TTC549 (cell line): ENCODE results near the gene KREMEN1.

Source experiments
- FAIRE-seq: peaks from 2 replicates; lab custom pipeline; 2012; peaks lifted over from hg19 to GRCh38; lab: Jason Lieb, UNC

Gene KREMEN1

DNA sequence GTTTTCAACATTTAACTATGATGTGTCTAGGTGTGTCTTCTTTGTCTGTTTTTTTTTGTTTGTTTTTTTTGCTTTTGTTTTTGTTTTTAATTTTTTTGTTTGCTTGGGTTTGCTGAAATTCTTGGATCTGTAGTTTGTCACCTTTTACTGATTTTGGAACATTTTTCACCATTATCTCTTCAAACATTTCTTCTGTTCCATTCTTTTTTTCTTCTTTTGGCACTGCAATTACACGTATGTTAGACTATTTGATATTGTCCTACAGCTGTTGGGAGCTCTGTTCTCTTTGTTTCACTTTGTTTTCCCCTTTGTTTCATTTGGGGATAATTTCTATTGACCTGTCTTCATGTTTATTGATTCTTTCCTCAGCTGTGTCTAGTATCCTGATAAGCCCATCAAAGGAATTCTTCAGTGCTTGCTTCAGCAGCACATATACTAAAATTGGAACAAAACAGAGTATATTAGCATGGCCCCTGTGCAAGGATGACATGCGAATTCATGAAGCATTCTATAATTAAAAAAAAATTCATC is 60.8 kb downstream of the KREMEN1 start:
- FAIRE-seq: no peak

DNA sequence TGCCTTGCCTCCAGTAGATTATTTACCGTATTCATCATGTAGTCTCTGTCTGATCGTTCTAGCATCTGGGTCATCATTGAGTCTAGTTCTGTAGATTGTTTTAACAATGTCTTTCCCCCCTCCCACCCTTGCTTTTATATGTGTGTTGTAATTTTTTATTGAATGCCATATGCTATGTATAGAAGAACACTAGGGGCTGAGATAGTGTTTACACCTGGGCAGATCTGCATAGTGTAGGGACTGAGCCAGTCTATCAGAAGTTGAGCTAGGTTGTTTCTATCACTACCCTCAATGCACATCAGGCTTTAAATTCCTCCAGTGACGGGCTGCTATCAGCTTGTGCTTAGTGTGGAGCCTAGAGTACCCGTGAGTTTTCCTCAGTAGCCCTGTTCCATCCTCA is 61.6 kb downstream of the KREMEN1 start:
- FAIRE-seq: no peak

GRCh38 chr22:29136782-29137700 is 64.2 kb downstream of the KREMEN1 start:
- FAIRE-seq: no peak

- FAIRE-seq: no peak
Measured at GRCh38 chr22:29138556-29139305, 65.9 kb downstream of the KREMEN1 start.

DNA sequence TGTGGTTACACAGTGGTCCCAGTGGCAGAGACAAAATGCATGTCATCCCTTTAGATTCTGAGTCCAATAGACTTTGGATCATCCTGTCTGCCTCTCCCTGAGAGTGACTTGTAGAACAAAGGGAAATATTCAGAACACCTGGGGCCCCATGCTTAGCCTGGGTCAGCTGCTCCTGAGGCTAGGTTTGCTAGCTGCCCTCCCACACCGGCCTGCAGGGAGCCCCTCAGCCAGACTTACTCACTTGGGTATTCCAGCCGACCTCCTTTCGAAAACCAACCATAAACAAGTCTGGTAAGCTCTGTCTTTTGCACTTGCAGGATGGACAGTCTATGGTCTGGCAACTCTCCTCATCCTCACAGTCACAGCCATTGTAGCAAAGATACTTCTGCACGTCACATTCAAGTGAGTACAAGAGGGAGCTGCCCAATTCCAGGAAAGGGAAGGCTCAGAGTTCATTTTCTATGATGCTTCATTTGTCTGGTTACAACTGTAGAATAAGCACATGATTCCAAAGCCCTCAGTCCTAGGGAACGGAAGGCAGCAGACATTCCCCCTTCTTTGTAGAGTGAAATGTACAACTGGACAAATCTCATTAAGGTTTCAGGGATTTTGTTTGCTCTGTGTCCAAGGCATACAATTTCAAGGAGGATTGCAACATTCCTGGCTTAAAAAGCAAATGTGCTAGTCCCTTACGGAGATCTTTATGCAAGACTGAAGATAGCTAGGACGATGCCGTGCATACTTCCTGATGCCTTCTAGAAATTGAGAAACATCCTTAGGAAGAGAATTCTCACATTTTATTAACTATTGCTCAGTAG is 67.3 kb downstream of the KREMEN1 start:
- FAIRE-seq: no peak

DNA sequence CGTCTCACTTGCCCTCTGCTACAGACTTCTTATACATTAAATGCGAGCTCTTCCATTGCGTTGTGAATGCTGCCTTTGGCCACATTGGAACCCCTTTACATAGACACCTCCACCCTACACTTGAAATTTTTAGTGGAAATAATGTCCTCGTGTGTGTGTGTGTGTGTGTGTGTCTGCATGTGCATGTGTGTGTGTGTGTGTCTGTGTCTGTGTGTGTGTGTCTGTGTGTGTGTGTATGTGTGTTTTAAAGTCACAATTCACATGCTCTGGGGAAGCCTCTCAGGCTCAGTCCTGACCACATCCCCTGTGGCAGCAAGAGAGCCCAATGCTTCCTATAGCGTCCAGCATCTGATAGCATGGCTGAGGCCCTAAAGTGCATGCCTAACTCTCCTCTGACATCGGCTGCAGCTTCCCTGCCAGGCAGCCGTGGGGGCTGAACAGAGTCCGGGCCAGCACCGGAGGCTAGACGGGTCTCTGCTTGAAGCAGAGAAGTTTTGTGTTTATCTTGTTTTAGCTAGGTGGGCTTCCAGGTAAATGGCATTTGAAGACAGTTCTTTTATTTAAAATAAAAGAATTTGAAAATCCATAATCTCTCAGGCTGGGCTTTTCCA is 68.3 kb downstream of the KREMEN1 start:
- no peak for FAIRE-seq

- FAIRE-seq: no peak
Measured at GRCh38 chr22:29142116-29142515, 69.3 kb downstream of the KREMEN1 start.

- no peak for FAIRE-seq
Measured at GRCh38 chr22:29143941-29144785, 71.3 kb downstream of the KREMEN1 start.

DNA sequence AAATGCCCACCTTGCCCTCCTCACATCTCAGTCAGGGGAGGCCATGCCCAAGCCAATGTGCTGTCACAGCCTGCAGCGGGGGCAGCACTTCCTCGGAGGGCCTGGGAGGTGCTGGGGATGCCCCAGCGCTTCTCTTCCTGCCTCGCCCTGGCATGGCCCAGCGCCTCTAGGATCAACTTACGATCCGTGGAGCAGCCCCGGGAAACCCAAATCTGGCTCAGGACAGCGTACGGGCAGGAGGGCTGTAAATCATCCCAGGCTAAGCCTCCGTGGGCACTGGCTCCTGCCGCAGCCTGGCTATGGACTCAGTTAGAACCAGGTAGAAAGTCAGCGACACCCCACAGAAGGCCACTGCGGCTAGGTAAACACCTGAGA is 71.9 kb downstream of the KREMEN1 start:
- FAIRE-seq: no peak

GRCh38 chr22:29145321-29146072 is 72.7 kb downstream of the KREMEN1 start:
- no peak for FAIRE-seq

DNA sequence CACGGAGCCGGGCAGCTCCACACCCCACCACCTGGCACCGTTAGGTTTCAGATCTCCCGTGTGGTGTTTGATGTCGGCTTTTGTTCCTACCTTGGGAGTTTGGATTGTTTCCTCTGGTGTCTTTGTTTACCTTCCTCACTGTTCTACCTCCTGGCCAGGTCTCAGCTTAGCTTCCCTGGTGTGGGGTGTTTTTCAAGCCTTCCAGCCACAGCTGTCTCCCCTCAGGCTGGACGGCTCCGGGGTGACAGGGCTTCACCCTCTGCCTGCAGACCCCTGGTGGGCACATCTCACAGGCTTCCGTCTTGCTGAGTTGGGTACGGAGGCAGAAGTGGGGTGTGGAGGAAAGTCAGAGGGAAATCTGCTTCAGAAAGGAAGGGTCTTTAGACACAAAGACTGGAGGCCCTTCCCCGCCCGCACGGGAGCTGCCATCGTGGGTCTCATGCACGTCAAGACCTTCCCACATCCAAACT is 73.3 kb downstream of the KREMEN1 start:
- no peak for FAIRE-seq

GRCh38 chr22:29146771-29147170 is 73.9 kb downstream of the KREMEN1 start:
- FAIRE-seq: no peak

- no peak for FAIRE-seq
Measured at GRCh38 chr22:29147331-29147899, 74.6 kb downstream of the KREMEN1 start.

DNA sequence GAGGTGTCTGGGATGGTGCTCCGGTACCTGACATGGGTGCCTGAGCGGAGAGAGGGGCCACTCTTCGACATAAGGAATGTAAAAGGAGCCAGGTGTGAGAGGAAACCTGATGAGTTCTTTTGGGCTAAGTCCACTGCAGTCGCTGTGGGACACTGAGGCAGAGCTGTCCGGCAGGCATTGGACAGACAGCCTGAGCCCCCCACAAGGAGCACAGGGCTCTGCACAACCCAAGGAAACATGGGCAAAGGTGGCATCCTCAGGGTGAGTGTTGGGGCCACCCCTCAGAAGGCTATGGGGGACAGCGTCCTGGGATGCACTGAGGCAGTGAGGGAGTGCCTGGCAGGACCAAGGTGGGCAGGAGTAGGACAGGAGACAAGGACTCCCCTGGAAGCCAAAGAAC is 75.2 kb downstream of the KREMEN1 start:
- FAIRE-seq: no peak

- FAIRE-seq: no peak
Measured at GRCh38 chr22:29148826-29149225, 76.0 kb downstream of the KREMEN1 start.

- no peak for FAIRE-seq
Measured at GRCh38 chr22:29149841-29150555, 77.2 kb downstream of the KREMEN1 start.

DNA sequence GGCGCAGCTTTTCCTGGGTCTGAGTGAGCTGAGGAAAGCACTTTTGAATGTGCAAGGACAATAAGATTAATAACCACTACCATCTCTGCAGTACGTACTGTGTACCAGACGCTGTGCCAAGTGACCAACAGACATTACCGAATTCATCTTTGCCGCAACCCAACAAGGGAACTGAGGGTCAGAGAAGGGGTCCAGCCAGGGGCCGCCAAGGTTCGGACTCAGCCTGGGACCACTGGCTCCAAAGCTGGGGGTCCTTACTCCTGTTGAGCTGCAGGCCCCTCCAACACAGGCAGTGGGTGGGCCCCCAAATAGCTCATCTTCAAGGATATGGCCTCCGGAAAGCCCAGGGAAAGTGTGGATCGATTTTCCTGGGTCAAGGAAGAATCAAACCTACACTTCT is 77.9 kb downstream of the KREMEN1 start:
- FAIRE-seq: no peak

DNA sequence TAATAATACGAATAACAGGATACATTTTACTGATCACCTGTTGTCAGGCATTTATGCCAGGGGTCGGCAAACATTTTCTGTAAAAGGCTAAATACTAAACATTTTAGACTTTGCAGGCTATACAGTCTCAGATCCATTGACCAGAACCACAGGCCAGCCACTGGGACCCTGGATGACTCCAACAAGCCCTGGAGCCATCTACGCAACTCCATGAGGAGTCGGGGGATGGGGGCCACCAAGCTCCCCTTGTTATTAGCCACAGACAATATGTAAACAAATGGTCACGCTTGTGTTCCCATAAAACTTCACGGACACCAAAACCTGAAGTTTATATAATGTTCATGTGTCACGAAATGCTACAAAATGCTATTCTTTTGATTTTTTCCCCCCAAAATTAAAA is 78.5 kb downstream of the KREMEN1 start:
- no peak for FAIRE-seq
